HG03378 (cell line): ENCODE results near the gene MYO18A.

ENCODE experiments used
- ATAC-seq: cut with Tn5 transposase; IDR thresholded peaks from one replicate; pipeline ENCODE4 v1.9.1; 2021; ENCODE audit warnings: mild to moderate bottlenecking, moderate library complexity; ENCODE audit not compliant: unreplicated experiment

The MYO18A gene

DNA sequence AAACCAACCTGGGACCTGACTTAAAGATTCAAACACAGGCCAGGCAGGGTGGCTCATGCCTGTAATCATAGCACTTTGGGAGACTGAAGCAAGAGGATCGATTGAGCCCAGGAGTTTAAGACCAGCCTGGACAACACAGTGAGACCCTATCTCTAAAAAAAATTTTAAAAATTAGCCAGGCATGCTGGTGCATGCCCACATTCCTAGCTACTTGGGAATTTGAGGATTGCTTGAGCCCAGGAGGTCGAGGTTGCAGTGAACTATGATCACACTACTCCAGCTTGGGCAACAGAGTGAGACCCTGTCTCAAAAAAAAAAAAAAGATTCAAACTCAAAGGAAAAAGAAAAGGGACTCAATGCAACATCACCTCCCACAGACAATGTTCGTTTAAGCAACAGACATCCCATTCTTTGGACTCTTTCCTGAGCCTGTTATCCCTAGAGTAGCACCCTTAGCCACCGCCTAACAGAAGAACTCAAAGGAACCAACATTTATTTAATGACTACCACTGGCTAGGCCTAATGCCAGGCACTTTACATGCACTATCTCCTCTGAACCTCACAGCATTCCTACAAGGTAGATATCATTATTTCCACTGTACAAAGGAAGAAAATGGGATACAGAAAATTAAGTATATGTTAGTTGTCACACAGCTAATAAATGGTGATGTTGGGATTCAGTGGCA lies 12.7 kb downstream of the MYO18A start:
- ATAC-seq: no peak

DNA sequence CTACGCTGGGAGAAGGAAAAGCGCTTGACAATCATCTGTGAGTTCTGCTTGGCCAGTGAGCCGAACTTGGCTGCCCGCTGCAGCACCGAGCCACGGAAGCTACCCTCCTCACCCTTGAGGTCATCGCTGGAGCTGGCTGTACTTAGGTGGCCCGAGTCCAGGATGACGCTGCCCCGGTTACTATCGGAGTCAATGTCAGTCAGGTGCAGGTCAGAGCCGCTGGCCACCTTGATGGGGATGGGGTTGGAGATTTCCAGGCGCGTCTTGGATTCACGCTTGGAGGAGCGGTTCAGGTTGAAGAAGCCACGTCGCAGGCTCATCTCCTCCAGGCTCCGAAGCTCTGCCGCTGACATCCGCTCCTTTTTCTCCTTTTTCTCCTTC lies 13.7 kb downstream of the MYO18A start:
- no peak for ATAC-seq

GRCh38 chr17:29165800-29166506 lies 14.2 kb downstream of the MYO18A start:
- no peak for ATAC-seq

DNA sequence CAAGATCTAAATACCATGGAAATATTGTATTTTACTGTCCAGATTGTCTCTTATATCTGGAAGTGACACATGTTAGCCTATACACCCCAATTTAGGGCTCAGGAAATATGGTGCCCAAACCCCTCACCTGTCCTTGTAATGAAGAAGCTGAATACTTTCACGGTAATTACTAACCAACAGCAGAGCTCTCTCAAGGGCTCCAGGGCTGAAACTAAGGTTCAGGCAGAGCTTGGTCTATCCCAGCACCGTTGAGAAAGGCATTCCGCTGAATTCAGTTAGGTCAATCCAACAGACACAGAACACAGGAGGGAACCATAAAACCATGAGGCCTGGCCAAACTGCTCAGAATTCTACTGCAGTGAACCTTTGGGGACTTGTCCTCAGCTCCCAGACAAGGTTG lies 14.9 kb downstream of the MYO18A start:
- no peak for ATAC-seq

- no peak for ATAC-seq
Observed at GRCh38 chr17:29163563-29163962, 16.6 kb downstream of the MYO18A start.

DNA sequence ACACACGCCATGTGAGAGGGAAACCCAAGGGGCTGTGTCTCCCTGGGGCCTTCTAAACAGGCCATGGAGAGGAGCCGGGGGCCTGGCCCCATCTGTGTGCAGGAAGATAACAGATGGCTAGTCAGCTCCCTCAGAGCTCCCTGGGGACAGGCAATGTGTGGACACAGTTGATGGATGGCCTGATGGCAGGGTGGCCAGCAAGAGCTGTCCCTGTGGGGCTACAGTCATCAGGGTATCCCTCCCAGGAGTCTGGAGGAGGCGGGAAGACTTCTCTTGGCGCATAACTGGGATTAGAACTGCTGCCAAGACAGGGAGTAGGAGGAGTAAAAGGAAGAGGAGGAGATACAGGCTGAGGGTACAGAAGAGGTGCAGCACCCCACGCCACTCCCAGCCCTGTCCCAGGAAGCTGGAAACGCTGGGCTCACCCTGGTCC lies 17.3 kb downstream of the MYO18A start:
- no peak for ATAC-seq

GRCh38 chr17:29162082-29162908 lies 17.9 kb downstream of the MYO18A start:
- no peak for ATAC-seq

GRCh38 chr17:29160253-29160652 lies 19.9 kb downstream of the MYO18A start:
- no peak for ATAC-seq

DNA sequence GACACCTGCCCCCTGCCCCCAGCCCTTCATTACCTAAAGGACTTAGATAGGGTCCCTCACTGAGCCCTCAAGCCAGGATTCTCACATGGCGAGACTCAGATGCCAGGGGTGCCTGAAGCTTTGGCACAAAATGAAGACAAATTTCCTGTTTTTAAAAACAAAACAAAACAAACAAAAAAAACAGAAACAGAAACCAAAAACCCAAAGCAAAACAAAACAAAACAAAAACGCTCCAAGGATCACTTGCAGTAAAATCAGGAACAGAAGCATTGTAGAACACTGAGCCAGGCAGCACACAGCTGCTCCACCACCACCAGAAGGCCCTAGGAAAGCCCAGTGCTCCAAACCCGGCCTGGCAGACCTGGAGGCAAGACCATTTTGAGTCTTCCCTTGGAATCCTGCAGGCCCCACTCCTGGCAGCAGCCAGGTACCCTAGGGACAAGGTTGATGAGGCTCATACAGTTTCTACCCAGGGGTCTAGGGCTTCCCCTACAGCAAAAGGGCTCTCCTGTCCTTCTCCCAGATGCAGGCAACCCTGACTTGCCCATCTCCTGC lies 20.8 kb downstream of the MYO18A start:
- no peak for ATAC-seq

GRCh38 chr17:29158488-29159275 lies 21.5 kb downstream of the MYO18A start:
- no peak for ATAC-seq

GRCh38 chr17:29158096-29158487 lies 22.1 kb downstream of the MYO18A start:
- no peak for ATAC-seq

- no peak for ATAC-seq
Observed at GRCh38 chr17:29157310-29157709, 22.9 kb downstream of the MYO18A start.

GRCh38 chr17:29156781-29157180 lies 23.4 kb downstream of the MYO18A start:
- ATAC-seq: no peak

- no peak for ATAC-seq
Observed at GRCh38 chr17:29155966-29156338, 24.2 kb downstream of the MYO18A start.

GRCh38 chr17:29155227-29155965 lies 24.8 kb downstream of the MYO18A start:
- no peak for ATAC-seq

- no peak for ATAC-seq
Observed at GRCh38 chr17:29154516-29155226, 25.5 kb downstream of the MYO18A start.

GRCh38 chr17:29151567-29151966 lies 28.6 kb downstream of the MYO18A start:
- ATAC-seq: no peak

DNA sequence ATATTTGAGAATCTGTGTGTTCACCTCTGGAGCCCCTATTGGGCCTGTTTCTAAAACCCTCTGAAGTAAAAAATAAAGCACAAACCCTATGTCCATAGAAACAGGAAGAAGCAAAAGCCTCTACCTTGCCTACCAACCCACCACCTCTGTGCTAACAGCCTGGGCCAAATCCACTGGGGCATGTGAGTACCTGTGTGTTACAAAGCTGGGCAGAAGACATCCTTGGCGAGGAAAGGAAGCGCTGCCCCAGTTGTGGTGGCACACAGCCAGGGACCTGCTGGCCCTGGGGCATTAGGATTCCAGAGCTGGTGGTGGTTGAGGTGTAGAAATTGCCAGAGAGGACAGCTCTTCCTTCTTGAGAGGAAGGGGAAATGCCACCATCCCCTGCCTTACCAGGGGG lies 30.0 kb downstream of the MYO18A start:
- no peak for ATAC-seq

- no peak for ATAC-seq
Observed at GRCh38 chr17:29149431-29150064, 30.6 kb downstream of the MYO18A start.
